Gastrocnemius medialis (tissue), 4 donors: ENCODE measurements around the gene PRDM15. TPM values are rescaled to one million over a fixed set of nuclear protein-coding genes. Genes with fewer than 3 reads are reported as not detected.

ENCODE experiments used
- ATAC-seq, 2 donors: fragments of 150-250 bp; one replicate each; pipeline ENCODE4 v1.9.1; 2016
- DNase-seq, 2 donors: peaks; one replicate each; pipeline ENCODE4 v3.0.0-alpha.2; 2019
- H3K27ac ChIP-seq, 4 donors: fragments of 200-600 bp; sonication (generic); 1 replicate in 1 of 4; 2 replicates in 3 of 4; pipeline ENCODE4 v1.5.1; 2016 to 2018; ENCODE audit warnings: mild to moderate bottlenecking in 2 of 4, moderate library complexity in 1 of 4
- H3K27me3 ChIP-seq, 3 donors: fragments of 200-600 bp; sonication (generic) in 2 of 3; 1 replicate in 1 of 3; 2 replicates in 2 of 3; pipeline versions ENCODE4 v1.5.1 to v1.6.0; 2016 to 2019; ENCODE audit warnings: mild to moderate bottlenecking in 1 of 3, moderate library complexity in 1 of 3
- H3K36me3 ChIP-seq, 2 donors: fragments of 200-600 bp; sonication (generic) in 1 of 2; one replicate each; pipeline ENCODE4 v1.5.1; 2017 to 2018
- H3K4me1 ChIP-seq, 2 donors: fragments of 200-600 bp; sonication (generic) in 1 of 2; one replicate each; pipeline ENCODE4 v1.5.1; 2016 to 2017; ENCODE audit warnings: mild to moderate bottlenecking in 2 of 2
- H3K4me3 ChIP-seq, 4 donors: fragments of 200-600 bp; sonication (generic) in 3 of 4; 1 replicate in 1 of 4; 2 replicates in 3 of 4; pipeline ENCODE4 v1.5.1; 2016 to 2019; ENCODE audit warnings: mild to moderate bottlenecking in 2 of 4
- H3K9me3 ChIP-seq, 3 donors: fragments of 200-600 bp; sonication (generic) in 2 of 3; 1 replicate in 1 of 3; 2 replicates in 2 of 3; pipeline ENCODE4 v1.5.1; 2016 to 2019
- CTCF ChIP-seq, 5 experiments: fragments of 450-650 bp in 3 of 5; fragments of 200-600 bp in 2 of 5; sonication (generic) in 2 of 5; IDR thresholded peaks in 4 of 5; conservative IDR thresholded peaks in 1 of 5; 1 replicate in 4 of 5; 2 replicates in 1 of 5; pipeline ENCODE4 v1.5.1; 2016 to 2019; ENCODE audit warnings: antibody characterized with exemption in 5 of 5, mild to moderate bottlenecking in 3 of 5, moderate library complexity in 3 of 5
- POLR2A ChIP-seq, 2 donors: fragments of 450-650 bp; IDR thresholded peaks; one replicate each; pipeline ENCODE4 v1.6.1; 2017; ENCODE audit warnings: antibody characterized with exemption in 2 of 2, mild to moderate bottlenecking in 2 of 2, moderate library complexity in 2 of 2
- in situ Hi-C, 4 donors: fragments of 200-750 bp; cut with MboI; loops; one replicate each; pipeline versions ENCODE4 v1.15.0 to v1.8.0; 2017; ENCODE audit warnings: low sequenced_read_pairs in 4 of 4
- intact Hi-C: fragments of 100-400 bp; cut with DNase I; formaldehyde crosslinking; loops from one replicate; pipeline ENCODE4 v1.15.1; 2023; ENCODE audit warnings: low total_unique reads
- total RNA-seq, 4 donors: library from RNA; depleted of rRNA; stranded (reverse); fragments of >200 nt; gene quantifications; one replicate each; pipeline versions ENCODE4 v1.1.0 to v1.2.3, GENCODE V29; 2016

The PRDM15 gene
- total RNA-seq, 4 donors from 2014 or later = 4.4 to 13.6 (median 5.4) TPM

DNA sequence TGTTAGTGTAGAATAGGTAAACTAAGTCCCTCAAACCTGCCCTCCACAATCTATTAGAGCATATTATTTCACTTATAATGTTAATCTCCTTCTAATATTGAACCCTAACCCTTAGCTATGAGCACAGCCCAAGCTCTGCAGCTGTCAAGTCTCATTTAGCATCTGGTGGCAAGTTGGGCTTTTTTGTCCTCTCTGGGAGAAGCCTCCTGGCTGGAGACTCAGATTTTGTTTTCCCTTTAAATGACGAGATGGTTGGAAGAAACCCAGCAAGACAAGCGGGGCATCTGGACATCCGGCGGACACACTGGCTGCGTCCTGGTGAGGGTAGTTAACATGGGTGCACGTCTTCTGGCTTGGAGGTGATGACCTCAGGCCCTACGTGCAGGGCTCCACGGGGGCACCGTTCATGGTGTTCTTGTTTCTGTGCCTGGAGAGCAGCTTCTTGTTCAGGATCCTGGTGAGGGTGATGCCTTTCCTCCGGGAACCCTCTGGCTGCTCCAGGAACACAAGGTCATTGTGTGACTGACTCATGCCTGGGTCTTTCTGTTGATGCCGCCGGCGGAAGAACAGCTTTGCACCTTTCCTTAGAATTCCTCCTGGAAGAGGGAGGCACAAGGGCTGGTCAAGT lies 9.7 kb upstream of the PRDM15 start:
- Histone ChIP-seq H3K4me1 (no peaks in the 10 kb centered on the region), H3K4me3 (no peak overlapping the region), H3K27ac (no peak overlapping the region), H3K36me3 (no peaks in the 10 kb centered on the region), H3K27me3 (no peaks in the 10 kb centered on the region), H3K9me3 (no peaks in the 10 kb centered on the region)
- intact Hi-C loops (no loop called here), in situ Hi-C loops (no loop called here)
- DNase-seq (no peak), ATAC-seq (no peak)
- TF ChIP-seq CTCF (IDR thresholded peaks at IDR 0.05 in 4 of 5, conservative IDR thresholded peaks at IDR 0.05 in 1 of 5) (no peak), POLR2A (IDR thresholded peaks at IDR 0.05) (no peak)

GRCh38 chr21:41887667-41888066 lies 8.5 kb upstream of the PRDM15 start:
- H3K27me3 ChIP-seq = no peaks in the 10 kb centered on the region
- no peak overlapping the region for H3K27ac ChIP-seq
- H3K4me3 ChIP-seq = no peak overlapping the region
- intact Hi-C loops = no loop called here
- no peaks in the 10 kb centered on the region for H3K9me3 ChIP-seq
- no peaks in the 10 kb centered on the region for H3K4me1 ChIP-seq
- TF ChIP-seq POLR2A (IDR thresholded peaks at IDR 0.05) (no peak), CTCF (IDR thresholded peaks at IDR 0.05 in 4 of 5, conservative IDR thresholded peaks at IDR 0.05 in 1 of 5) (no peak)
- in situ Hi-C loops = no loop called here
- DNase-seq (no peak), ATAC-seq (no peak)
- no peaks in the 10 kb centered on the region for H3K36me3 ChIP-seq

- Histone ChIP-seq H3K36me3 (no peaks in the 10 kb centered on the region), H3K27me3 (no peaks in the 10 kb centered on the region), H3K4me3 (no peak overlapping the region), H3K4me1 (no peaks in the 10 kb centered on the region), H3K27ac (no peak overlapping the region), H3K9me3 (no peaks in the 10 kb centered on the region)
- TF ChIP-seq POLR2A (IDR thresholded peaks at IDR 0.05) (no peak), CTCF (IDR thresholded peaks at IDR 0.05 in 4 of 5, conservative IDR thresholded peaks at IDR 0.05 in 1 of 5) (no peak)
- DNase-seq (no peak), ATAC-seq (no peak)
- intact Hi-C loops = no loop called here
- in situ Hi-C loops = no loop called here
Observed at GRCh38 chr21:41886328-41886727, 7.2 kb upstream of the PRDM15 start.

GRCh38 chr21:41885341-41886024 lies 6.3 kb upstream of the PRDM15 start:
- Histone ChIP-seq H3K4me3 (no peak overlapping the region), H3K36me3 (no peaks in the 10 kb centered on the region), H3K27me3 (no peaks in the 10 kb centered on the region), H3K9me3 (no peaks in the 10 kb centered on the region), H3K4me1 (no peaks in the 10 kb centered on the region), H3K27ac (no peak overlapping the region)
- no peak for DNase-seq
- intact Hi-C loops (no loop called here), in situ Hi-C loops (no loop called here)
- no peak for ATAC-seq
- no peak for TF ChIP-seq CTCF (IDR thresholded peaks at IDR 0.05 in 4 of 5, conservative IDR thresholded peaks at IDR 0.05 in 1 of 5)
- TF ChIP-seq POLR2A (IDR thresholded peaks at IDR 0.05) = no peak
